GM21526 (cell line): ENCODE data around the gene PRM1.
"Not testable (repeated sequence)": the region's sequence is repeated elsewhere in the genome, so short reads cannot be mapped to it uniquely, and the experiment has no call there.

Source experiments
- ATAC-seq: cut with Tn5 transposase; IDR thresholded peaks from one replicate; pipeline ENCODE4 v1.9.1; 2021; ENCODE audit warnings: moderate library complexity; ENCODE audit not compliant: unreplicated experiment, low FRiP score

PRM1 gene

GRCh38 chr16:11298143-11298900, 17.2 kb upstream of the PRM1 start:
- no peak for ATAC-seq

DNA sequence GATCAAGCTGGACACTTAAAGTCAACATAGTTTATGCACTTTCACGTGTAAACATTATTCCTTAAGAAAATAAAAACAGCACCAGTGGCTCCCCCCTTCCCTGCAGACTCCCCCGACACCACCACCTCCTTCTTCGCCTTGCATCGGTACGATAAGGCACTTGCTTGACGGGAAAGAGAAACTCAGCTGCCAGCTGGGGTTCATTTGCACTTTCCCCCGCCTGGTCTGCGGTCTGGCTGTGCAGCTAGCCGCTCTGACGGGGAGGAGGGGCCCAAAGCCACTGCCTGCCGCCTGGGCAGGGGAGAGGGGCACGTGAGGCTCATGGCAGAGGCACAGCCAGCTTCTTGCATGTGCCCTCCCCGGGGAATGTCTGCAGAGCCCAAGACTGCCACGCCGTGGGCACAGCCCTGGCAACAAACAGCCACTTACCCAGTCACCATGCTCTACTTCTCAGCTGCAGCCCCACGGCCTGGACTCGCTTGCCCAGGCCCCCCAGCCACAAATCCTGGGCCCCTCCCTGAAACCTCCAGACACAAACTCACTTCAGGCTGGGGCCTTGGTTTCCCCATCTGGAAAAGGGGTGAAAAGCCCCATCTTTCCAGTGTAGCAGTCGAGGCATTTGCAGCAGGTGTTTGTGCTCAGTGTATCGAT, 16.5 kb upstream of the PRM1 start:
- peak; percentile 67 for ATAC-seq

DNA sequence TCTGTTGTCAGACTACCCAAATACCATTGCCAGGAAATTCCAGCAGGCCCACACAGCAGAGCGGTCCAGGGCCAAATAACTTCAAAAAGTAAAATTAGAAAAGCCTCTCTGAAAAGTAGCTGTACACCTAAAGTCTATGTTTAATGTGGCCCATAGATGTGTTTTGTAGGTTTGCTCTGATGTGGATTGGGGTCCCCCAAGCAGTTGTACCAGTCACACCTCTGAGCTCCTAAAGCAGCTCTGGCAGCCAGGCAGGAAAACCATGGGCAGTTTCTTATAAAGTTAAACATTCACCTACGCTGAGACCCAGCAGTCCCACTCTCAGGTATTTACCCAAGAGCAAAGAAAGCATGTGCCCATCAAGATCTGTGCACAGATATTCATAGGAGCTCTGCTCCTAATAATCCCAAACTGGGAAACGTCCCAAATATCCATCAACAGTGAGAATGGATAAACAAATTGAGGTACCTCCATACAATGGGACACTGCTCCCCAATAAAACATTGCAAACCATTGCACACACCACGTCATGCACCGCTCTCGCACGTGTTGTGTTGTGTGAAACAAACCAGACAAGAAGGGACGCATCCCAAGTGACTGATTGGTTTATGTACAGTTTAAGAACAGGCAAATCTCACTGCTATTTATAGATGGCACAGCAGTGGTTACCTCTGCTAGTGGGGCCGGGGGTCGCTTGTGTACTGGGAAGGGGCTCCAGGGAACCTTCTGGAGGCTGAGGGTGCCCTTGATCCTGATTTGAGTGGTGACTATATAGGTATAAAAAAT, 15.8 kb upstream of the PRM1 start:
- no peak for ATAC-seq

DNA sequence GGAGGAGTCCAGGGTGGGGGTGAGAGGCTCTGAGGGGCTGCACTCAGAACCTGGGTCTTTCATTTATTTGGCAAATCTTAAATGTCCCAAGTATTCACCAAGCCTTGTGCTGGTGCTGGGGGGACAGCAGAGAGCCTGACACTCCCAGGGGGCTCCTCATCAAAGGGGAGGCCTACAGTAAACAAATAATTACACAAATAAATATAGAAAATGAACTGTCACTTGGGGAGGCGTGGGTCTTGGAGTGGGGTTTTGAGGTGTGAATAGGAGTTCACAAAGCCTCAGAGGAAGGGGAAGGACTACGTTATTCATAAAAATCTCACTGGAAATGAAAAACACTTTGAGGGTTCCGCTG, 15.2 kb upstream of the PRM1 start:
- no peak for ATAC-seq

- ATAC-seq, result no peak
Measured at GRCh38 chr16:11295672-11296071, 14.5 kb upstream of the PRM1 start.

- no peak for ATAC-seq
Measured at GRCh38 chr16:11292076-11292748, 11.1 kb upstream of the PRM1 start.

DNA sequence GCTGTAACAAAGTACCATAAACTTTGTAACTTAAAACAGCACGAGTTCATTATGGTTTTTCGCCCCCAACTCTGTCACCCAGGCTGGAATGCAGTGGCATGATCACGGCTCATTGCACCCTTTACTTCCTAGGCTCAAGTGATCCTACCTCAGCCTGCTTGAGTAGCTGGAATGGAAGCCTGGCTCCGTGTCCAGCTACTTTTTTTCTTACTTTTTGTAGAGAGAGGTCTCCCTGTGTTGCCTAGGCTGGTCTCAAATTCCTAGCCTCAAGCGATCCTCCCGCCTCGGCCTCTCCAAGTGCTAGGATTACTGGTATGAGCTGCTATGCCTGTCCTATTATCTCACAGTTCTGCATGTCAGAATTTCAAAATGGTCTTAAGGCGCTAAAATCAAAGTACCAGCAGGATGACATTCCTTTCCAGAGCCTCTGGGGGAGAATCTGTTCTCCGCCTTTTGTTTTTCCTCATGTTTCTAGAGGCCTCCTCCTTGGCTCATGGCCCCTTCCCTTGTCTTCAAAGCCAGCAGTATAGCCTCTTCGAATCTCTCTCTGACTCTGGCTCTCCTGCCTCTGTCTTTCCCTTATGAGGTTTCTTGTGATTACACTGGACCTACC, 10.1 kb upstream of the PRM1 start:
- no peak for ATAC-seq

GRCh38 chr16:11290102-11290893, 9.2 kb upstream of the PRM1 start:
- no peak for ATAC-seq

- not testable (repeated sequence) for ATAC-seq
Measured at GRCh38 chr16:11289696-11290095, 8.6 kb upstream of the PRM1 start.

DNA sequence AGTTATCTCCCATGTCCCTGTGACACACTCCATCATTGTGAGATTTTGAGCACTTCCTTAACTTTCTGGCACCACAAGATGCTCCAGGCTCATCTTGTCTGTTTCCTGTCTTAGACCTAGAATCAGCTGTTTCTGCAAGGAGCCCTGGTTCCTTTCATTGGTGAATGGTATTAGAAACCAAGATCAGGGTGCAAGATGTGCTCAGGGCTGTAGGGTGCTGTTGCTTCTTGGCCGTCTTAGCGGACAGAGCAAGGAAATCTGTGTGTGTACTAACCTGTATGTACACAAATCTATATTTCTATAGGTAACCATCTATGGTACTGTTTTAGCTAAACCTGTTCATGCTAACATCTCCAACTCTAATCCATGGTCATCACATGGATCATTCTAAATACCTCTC, 8.1 kb upstream of the PRM1 start:
- ATAC-seq, result no peak

DNA sequence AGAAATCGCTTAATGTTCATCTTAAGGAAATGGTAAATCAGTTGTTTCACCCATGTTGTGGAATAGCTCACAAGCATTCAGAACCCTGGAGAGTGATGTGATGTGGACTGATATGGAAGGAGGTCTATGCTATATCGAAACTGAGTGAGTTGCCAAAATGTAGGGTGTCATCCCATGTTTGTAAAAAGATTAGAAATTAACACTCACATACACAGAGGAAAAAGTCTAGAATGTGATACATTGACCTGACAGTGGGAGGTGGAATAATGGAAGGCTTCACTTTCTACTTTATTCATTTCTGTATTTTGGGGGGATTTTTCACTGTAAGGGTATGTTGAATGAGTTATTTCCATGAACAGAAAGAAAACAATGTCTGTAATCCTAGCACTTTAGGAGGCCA, 4.7 kb upstream of the PRM1 start:
- ATAC-seq, result no peak

- no peak for ATAC-seq
Measured at GRCh38 chr16:11283820-11284248, 2.7 kb upstream of the PRM1 start.

- no peak for ATAC-seq
Measured at GRCh38 chr16:11278681-11279628, 2.2 kb downstream of the PRM1 start.

DNA sequence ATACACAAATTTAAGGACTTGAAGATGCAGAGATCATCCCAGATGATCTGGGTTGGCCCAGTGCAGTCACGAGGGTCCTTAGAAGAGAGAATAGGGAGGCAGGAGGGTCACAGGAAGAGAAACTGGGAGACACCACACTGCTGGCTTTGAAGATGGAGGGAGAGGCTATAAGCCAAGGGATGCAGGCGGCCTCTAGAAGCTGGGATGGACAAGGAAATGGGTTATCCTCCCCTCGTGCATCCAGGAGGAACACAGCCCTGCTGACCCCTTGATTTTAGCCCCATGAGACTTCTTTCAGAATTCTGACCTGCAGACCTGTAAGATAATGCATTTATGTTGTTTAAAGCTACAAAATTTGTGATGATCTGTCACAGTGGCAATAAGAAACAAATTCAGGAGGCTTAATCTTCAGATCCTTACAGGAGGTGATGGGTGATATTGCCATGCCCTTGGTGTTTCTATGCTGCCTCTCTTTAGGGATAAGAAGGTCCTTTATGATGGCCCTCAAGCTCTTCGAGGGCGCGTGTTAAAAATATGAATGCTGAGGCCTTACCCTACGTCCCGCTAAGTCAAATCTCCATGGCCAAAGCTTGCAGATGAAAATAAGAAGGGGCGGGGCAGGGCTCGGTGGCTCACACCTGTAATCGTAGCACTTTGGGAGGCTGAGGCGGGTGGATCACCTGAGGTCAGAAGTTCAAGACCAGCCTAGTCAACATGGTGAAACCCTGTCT, 3.4 kb downstream of the PRM1 start:
- no peak for ATAC-seq

- ATAC-seq, result no peak
Measured at GRCh38 chr16:11276896-11277593, 4.1 kb downstream of the PRM1 start.

DNA sequence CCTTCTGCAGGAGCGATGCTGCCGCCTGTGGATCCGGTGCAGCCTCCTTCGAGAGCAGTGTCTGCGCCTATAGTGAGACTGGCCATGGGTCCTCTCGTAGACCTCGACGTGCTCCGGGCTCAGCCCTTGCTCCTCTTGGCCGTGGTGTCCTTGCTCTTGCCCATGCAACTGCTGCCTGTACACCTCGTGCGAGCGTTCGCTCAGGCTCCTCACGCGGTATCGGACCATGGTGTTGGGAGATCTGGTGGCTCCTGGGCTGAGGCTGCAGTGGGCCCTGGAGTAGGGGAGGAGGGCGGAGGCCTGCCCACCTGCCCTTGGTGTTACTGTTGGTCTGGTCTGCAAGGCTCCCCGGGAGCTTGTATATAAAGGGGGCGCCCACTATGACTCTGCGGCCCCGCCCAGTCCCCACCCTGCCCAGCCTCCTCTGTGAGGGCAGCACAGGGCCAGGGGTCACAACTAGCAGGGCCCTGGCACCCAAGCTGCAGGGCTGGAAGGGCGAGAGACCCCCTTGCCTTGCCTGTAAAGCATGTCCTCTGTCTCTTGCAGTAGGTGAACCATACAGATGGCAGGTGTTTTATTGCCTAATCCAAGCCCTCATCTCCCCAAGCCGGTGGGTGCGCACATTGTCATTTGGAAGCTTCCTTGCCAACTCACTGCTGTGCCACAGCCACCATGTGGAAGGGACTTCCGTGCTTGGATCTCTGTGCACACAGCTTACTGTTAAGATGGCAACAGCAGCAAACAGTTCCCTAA, 4.8 kb downstream of the PRM1 start, which contains the start of gene PRM2:
Gene PRM2, minus strand, starts transcription at position 338 of the 753 bp plus-strand sequence. Its CDS starts 110 bp downstream, at position 228.
- no peak for ATAC-seq

GRCh38 chr16:11274964-11275363, 6.2 kb downstream of the PRM1 start:
- no peak for ATAC-seq
